ENCODE results near the gene DHRSX.
A peak's percentile ranks its signal among the peaks of the same experiment; 100 is the strongest.

DHRSX gene

DNA sequence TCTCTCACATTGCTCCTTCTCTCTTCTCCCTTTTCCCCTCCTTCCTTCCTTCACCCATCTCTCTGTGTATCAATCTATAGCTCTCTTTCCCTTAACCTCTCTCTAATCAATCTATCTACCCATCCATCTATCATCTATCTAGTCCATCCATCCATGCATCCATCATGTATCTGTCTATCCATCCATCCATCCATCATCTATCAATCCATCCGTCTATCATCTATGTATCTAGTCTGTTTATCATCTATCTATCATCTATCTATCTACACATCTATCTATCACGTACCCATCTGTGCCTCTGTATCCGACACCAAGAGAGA is 307.5 kb downstream of the DHRSX start:
- no peak for DNase-seq (ENCODE audit: low spot score)

DNA sequence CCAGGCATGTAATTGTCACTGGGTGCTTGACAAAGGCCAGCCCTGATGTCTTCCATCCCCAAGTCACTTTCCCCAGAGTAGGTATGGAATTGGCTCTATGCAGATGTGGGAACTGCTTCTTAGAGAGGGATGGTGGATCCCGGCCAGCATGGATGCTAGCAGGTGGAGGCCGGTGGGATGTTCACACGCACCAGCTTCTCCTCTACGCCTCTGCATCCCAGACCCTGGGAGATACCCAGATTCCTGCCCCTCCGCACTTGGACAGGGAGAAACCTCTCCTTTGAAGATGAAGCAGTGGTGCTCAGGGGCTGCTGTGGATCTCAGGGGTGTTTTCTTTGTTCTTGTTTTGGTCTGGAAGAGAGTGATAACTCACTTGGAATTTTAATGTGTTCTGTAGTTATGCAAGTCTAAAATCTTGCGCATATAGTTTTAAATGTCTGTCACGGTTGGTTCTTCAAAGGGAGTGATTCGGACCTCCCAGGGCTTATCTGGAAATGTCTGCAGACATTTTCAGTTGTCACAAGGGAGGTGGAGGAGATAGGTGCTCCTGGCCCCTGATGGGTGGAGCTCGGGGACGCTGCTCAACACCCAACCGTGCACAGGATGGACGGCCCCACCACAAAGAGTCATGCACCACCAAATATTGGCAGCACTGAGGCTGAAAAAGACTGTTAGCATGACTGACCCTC is 308.0 kb downstream of the DHRSX start:
- no peak for DNase-seq (ENCODE audit: low spot score)

DNA sequence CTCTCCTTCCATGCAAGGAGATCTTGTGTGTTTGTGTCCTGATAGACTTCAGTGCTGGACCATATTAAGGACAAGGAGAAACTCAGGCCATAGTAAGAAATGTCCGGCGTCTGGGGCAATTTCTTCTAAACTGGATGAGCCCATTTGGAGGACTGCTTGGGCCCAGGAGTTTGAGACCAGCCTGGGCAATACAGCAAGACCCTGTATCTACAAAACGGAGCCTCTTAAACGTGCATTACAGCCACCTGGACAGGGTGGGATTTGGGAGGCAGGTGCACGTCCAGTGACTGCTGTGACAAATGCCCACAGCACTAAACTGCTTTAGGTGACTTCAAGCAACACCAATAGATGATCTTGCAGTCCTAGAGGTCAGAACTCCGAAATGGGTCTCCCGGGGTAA is 311.9 kb downstream of the DHRSX start:
- no peak for DNase-seq (ENCODE audit: low spot score)

DNA sequence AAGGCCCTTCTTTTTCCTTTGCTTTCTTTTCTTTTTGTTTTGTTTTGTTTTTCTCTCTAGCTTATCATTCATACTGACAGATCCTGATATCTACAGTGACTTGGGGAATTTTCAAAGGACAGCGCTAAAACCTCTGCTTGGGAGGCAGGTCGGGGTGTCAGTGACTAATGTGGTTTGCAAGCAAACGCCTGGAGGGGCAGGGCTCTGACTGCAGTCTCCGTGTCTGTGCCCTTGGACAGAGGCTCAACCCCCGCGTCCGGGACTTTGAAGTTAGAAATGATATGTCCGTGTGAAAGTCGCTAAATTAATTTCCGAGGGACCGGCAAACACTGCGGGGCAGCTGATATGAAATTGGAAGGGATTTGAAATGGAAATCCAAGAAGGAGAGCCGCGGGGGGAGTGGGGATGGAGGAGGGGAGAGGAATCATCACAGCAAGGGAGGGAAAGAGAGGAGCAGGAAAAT is 312.4 kb downstream of the DHRSX start:
- DNase-seq (ENCODE audit: low spot score): no peak

DNA sequence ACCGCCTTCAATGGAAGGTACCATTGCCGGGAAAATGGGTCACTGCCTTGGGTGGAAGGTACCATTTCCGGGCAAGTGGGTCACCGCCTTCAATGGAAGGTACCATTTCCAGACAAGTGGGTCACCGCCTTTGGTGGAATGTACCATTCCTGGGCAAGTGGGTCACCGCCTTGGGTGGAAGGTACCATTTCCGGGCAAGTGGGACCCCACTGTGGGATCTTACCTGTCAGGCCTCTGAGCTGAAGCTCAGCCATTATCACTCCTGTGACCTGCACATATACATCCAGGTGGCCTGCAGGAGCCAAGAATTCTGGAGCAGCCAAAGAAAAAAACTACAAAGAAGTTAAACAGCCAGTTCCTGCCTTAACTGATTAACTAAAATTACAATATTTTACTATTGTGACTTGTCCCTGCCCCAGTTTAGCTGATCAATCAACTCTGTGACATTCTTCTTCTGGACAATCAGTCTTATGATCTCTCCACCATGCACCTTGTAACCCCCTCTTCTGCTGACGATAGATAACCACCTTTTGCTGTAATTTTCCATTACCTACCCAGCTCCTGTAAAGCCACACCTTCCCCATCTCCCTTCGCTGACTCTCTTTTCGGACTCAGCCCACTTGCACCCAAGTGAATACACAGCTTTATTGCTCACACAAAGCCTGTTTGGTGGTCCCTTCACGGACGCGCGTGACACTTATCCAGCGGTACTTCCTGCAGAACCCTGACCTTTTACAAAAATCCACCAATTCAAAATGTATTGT is 313.2 kb downstream of the DHRSX start:
- DNase-seq (ENCODE audit: low spot score): no peak

DNA sequence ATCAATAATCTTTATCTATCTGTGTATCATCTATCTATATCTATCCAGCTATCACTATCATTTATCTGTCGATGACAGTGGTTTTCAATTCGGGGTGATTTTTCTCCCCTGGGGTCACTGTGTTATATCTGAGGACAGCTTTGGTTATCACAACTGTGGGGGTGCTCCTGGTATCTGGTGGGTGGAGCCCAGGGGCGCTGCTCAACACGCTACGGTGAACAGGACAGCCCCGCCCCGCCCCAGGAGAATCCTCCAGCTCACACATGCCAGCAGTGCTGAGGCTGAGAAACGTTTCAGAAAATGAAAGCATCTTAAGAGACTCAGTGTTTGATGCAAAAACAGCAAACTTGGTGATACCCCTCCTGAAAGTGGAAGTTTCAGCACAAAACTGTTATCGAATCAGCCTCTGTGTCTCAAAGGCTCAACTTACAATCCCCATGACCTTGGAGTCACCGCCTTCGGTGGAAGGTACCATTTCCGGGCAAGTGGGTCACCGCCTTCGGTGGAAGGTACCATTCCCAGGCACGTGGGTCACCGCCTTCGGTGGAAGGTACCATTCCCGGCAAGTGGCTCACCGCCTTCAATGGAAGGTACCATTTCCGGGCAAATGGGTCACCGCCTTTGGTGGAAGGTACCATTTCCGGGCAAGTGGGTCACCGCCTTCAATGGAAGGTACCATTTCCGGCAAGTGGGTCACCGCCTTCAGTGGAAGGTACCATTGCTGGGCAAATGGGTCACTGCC is 315.3 kb downstream of the DHRSX start:
- DNase-seq (ENCODE audit: low spot score): no peak

DNA sequence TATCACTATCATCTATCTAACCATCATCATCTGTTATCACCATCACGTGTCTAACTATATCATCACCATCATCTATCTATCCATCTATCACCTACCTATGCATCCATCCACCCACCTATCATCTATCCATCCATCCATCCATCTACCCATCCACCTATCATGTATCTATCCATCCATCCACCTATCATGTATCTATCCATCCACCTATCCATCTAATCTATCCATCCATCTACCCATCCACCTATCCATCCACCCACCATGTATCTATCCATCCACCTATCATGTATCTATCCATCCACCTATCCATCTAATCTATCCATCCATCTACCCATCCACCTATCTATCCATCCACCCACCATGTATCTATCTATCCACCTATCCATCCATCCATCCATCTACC is 316.7 kb downstream of the DHRSX start:
- DNase-seq (ENCODE audit: low spot score): no peak

DNA sequence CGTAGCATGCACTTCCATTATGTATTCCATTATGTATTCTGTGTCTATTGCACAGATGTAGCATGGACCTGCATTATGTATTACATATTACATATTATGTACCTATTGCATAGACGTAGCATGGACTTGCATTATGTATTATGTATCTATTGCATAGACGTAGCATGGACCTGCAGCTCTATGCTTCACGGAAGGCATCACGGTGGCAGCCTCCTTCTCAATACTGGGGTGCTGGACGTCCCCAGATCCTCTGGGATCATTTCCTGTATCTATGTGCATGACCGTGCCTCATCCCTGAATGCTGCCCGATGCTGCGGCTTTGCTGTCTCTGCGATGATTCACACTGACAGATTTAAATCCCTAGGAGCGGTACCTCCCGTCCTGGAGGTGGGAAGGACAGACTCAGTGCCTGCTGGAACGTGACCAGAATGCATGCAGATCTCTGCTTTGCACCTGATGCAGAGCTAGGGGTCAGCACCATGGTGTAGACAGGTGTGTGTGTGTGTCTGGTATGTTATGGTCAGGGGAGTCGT is 317.5 kb downstream of the DHRSX start:
- no peak for DNase-seq (ENCODE audit: low spot score)

DNA sequence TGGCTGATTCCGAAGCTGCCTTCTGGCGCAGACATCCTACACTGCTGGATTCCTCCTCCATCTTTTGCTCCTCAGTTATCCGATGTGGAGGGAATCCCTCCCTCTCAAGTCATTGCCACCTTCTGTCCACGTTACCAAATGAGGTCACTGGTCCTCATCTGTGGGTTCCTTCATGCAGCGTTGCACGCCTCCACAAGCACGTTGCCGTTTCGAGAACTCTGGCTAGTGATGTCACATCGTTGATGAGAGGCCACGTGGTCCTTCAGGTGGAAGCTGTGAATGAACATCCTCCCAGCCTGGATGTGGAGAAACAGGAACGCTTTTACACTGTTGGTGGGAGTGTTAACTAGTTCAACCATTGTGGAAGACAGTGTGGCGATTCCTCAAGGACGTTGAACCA is 323.2 kb downstream of the DHRSX start:
- DNase-seq (ENCODE audit: low spot score): peak; percentile 42

DNA sequence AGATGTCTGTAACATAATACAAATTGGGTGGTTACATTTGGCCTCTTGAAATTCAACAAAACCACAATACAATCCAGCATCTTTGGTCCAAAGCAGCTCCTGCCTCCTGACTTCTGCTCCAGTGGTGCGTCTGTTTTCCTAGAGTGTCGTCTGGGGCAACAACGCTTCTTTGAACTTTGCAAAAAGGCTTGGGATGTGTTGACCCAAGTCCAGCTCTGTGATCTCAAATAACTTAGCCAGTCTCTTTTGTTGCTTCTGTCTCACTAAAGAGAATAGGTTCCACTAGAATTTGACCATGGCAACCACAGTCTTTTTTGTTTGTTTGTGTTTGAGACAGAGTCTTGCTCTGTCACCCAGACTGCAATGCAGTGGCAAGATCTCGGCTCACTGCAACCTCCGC is 324.0 kb downstream of the DHRSX start:
- DNase-seq (ENCODE audit: low spot score): peak; percentile 28

DNA sequence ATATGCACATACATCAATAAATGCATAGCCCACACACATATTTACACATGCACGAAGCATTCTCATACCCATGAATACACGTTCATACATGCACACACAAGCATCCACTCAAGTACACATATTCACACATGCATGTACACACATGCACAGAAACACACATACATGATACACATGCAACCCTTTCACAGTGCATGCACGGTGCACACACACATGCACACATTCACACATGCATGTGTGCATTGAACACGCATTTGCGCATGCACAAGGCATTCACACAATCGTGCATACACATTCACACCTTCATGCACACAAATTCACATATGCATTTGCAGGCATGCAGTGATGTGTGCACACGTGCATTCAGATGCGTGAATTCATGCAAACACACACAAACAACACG is 324.5 kb downstream of the DHRSX start:
- DNase-seq (ENCODE audit: low spot score): peak; percentile 34

DNA sequence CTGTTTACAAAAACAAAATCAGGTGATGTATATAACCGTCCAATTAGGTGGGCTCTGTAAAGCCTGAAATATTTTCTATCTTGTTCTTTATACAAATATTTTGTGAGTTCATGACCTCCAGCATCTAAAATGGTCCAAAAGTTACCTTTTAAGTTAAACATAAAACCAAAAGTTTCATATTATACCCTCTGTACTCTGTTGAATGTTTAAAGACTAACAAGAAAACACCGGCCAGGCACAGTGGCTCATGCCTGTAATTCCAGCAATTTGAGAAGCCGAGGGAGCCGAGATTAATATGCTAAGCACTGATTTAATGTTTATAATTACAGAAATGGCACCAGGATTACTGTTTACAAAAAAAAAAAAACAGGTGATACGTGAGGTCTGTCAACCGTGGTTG is 328.4 kb downstream of the DHRSX start:
- no peak for DNase-seq (ENCODE audit: low spot score)
